Retinal pigment epithelial cell (primary cell): Measurements from ENCODE around the gene C1QC.

Source experiments
- DNase-seq: peaks from one replicate; pipeline ENCODE4 v3.0.0-alpha.2; 2010; ENCODE audit warnings: low read depth
- H3K4me3 ChIP-seq: 2 replicates; pipeline ENCODE4 v1.5.1; 2011; ENCODE audit warnings: mild to moderate bottlenecking, low read length, control low read depth, moderate library complexity
- TF ChIP-seq, protein P1 (sequence below): conservative IDR thresholded peaks from 2 replicates; pipeline ENCODE4 v1.5.1; 2011; ENCODE audit warnings: low read depth, low read length, control low read depth, inconsistent platforms

The C1QC gene

DNA sequence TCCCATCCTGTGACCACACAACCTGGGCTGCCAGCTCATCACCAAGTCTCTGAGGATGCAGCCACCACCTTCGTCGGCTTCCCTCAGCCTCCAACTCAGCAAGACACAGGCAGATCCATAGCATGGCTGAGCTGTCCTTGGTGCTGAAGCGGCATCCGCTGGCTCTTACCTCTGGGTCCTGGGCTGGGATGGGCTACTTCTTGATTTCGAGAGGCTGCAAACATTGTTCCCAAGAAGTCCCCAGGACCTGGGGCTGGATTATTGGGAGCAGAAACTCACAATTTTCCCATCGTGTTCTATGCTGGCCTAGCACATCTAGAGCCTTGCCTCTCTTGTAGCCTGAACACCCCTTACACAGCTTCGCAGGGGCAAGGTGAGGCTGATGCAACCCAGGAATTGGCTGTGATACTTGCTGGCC lies 31.9 kb upstream of the C1QC start:
- no peak for DNase-seq
- TF ChIP-seq, protein P1, sequence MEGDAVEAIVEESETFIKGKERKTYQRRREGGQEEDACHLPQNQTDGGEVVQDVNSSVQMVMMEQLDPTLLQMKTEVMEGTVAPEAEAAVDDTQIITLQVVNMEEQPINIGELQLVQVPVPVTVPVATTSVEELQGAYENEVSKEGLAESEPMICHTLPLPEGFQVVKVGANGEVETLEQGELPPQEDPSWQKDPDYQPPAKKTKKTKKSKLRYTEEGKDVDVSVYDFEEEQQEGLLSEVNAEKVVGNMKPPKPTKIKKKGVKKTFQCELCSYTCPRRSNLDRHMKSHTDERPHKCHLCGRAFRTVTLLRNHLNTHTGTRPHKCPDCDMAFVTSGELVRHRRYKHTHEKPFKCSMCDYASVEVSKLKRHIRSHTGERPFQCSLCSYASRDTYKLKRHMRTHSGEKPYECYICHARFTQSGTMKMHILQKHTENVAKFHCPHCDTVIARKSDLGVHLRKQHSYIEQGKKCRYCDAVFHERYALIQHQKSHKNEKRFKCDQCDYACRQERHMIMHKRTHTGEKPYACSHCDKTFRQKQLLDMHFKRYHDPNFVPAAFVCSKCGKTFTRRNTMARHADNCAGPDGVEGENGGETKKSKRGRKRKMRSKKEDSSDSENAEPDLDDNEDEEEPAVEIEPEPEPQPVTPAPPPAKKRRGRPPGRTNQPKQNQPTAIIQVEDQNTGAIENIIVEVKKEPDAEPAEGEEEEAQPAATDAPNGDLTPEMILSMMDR = no peak
- H3K4me3 ChIP-seq = no peak overlapping the region

DNA sequence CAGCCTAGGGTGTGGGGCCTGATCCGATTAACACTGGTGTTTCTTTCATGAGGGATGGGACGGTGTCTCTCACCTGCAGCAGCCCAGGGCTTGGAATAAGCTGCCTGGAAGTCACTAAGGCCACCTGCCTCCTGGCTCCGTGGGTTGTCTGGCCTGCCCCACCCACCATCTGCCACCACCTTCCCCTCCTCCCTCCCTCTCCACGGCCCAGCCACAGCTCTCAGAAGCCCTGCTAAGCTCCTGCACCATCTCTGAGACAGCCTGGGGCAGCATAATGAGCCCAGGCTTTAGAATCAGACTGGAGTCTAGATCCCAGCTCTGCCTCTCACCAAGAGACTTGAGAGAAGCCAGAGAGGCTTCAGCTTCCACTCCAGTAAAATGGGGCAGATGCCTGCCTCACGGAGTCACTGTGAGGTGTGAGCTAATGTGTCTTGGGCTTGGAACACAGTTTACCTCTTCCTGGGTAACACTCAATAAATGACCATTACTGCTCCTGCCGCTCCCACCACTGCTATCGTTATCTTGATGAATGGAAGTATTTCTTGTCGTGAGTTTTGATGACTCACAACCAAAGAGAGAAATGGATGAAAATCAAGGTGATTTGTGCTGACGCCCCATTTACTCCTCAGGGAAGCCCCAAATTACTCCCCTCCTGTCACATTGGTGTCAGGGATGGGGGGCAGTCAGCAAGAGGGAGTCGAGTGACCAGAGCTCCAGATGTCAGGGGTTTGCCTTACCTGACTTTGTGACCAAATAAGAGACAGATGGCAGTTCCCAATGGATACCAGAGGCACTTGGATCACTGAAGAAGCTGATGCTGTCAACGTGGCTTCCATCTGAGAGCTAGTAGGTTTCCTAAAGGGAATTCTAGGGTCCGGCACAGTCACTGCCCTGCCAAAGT lies 30.5 kb upstream of the C1QC start:
- no peak for DNase-seq
- TF ChIP-seq, protein P1 = no peak
- no peak overlapping the region for H3K4me3 ChIP-seq

DNA sequence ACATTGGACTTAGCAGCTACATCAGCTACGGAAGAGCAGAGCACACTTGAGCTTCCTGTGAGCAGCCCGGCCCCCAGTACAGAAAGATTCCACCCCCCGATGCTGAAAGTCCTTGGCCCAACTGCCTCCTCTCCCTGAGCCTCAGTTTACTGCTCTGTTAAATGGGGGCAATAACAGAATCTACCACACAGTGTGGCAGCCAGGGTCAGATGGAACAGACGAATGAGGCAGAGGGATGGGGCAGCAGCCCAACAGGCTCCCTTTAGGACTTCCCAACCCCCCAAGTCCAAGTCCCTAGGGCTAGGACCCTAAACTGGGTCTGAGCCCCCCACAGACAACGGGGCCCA lies 29.9 kb upstream of the C1QC start:
- TF ChIP-seq, protein P1 = no peak
- DNase-seq = no peak
- no peak overlapping the region for H3K4me3 ChIP-seq

DNA sequence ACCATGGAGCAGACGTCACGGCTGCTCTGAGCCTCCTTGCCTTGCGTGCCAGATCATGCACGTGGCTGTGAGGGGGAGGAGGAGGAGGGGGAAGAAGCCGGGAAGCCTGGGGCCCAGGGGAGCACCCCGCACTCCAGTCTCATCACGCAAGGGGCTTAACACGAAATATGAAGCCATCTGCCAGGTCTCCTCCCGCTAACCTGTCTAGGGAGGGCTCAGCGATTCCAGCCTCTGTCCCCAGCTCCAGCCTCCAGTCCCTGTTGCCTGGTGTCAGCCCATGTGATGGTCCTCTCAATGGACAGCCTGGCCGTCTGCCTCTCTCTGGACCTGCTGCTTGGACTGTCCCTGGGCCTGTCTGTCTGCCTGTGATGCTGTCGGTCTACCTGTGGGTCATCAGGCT lies 29.5 kb upstream of the C1QC start:
- TF ChIP-seq, protein P1 = no peak
- H3K4me3 ChIP-seq = no peak overlapping the region
- DNase-seq = no peak

DNA sequence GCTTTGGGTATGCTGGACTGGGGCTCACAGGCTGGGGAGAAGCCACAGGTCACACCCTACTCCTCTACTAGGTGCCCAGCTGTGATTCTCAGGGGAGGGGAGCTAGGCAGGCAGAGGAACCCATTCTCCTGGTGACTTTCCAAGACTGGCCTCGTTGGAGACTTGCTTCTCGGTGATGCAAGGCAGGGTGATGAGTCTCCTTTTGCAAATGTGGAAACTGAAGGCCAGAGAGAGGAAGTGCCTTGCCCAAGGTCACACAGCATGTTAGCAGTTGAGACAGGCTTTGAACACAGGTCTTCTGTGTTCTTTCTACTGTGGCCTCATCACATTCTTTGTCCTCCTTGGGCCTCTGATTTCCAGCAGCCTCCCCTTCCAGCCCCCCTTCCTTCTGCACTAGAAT lies 27.5 kb upstream of the C1QC start:
- TF ChIP-seq, protein P1 = no peak
- DNase-seq = no peak
- no peak overlapping the region for H3K4me3 ChIP-seq

DNA sequence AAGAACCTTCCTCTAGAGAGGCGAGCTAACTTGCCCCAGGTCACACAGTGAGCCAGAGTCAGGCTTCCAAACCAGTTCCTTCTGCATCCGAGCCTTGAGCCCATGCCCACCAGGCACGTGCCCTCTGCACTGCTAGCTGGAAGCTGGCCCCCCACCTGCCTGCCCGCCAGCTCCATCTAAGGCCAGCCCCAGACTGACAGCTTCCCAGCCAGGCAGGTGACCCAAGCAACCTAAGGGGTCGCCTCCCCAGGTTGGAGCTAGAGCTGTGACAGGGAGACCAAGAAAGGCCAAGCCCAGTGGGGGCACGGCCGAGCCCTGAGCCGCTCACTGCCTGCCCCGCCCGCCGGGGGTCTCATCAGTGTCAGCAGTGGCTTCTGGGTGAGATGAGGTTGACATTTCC lies 26.9 kb upstream of the C1QC start:
- TF ChIP-seq, protein P1 = no peak
- DNase-seq = no peak
- H3K4me3 ChIP-seq = no peak overlapping the region

DNA sequence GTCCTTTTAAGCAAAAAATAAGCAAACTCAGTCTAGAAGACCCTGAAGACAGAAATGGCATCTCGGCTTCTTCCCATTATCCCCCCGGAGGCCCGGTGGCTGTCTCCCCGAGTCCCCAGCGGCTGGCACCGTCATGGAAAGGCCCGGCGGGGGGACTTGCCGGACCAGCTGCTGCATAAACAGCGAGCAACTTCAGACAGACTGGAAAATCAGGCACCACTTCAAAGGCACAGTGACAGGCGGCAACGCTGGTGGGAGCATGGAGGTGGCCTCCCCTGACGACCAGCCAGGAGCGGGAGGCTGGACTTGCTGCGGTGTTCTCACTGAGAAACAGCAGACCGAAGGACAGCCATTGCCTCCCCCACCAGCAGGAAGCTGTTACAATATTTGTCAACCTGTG lies 25.4 kb upstream of the C1QC start:
- no peak overlapping the region for H3K4me3 ChIP-seq
- TF ChIP-seq, protein P1 = no peak

More for the DNA sequence above, 25.4 kb upstream of the C1QC start:
- no peak for DNase-seq
